Measurements from ENCODE around the gene SLC36A2.

Gene SLC36A2

GRCh38 chr5:151381899-151382298, 34.5 kb upstream of the SLC36A2 start:
- TF ChIP-seq REST (IDR thresholded peaks at IDR 0.05; ENCODE audit: low read depth) = no peak
- TF ChIP-seq USF1 (IDR thresholded peaks at IDR 0.05) = no peak
- TF ChIP-seq NFIC (IDR thresholded peaks at IDR 0.05) = no peak
- no peak for TF ChIP-seq MAX (IDR thresholded peaks at IDR 0.05)

GRCh38 chr5:151378616-151379015, 31.3 kb upstream of the SLC36A2 start:
- TF ChIP-seq EGR1 (IDR thresholded peaks at IDR 0.05) (no peak), YY1 (IDR thresholded peaks at IDR 0.05; ENCODE audit: low read depth) (no peak), TCF12 (IDR thresholded peaks at IDR 0.05; ENCODE audit: low read depth) (no peak), TAF1 (IDR thresholded peaks at IDR 0.05; ENCODE audit: low read depth) (no peak), EP300 (IDR thresholded peaks at IDR 0.05; ENCODE audit: borderline replicate concordance) (no peak), TEAD4 (IDR thresholded peaks at IDR 0.05) (no peak), CREB1 (IDR thresholded peaks at IDR 0.05; ENCODE audit: low read depth) (no peak), FOXM1 (IDR thresholded peaks at IDR 0.05; ENCODE audit: borderline replicate concordance, low read depth) (no peak), USF1 (IDR thresholded peaks at IDR 0.05) (no peak)

- TF ChIP-seq EGR1 (IDR thresholded peaks at IDR 0.05) (no peak), ZBTB7A (IDR thresholded peaks at IDR 0.05; ENCODE audit: low read depth) (no peak), USF1 (IDR thresholded peaks at IDR 0.05) (no peak), TAF1 (IDR thresholded peaks at IDR 0.05; ENCODE audit: low read depth) (no peak), RAD21 (IDR thresholded peaks at IDR 0.05; ENCODE audit: low read depth) (no peak), TEAD4 (IDR thresholded peaks at IDR 0.05) (no peak), FOXM1 (IDR thresholded peaks at IDR 0.05; ENCODE audit: borderline replicate concordance, low read depth) (no peak), CEBPB (IDR thresholded peaks at IDR 0.05) (no peak)
Measured at GRCh38 chr5:151374539-151374938, 27.2 kb upstream of the SLC36A2 start.

GRCh38 chr5:151363673-151364072, 16.3 kb upstream of the SLC36A2 start:
- no peak for TF ChIP-seq TCF12 (IDR thresholded peaks at IDR 0.05; ENCODE audit: low read depth)

GRCh38 chr5:151362970-151363369, 15.6 kb upstream of the SLC36A2 start:
- TF ChIP-seq REST (IDR thresholded peaks at IDR 0.05; ENCODE audit: low read depth) (no peak), NFIC (IDR thresholded peaks at IDR 0.05) (no peak), ZBTB7A (IDR thresholded peaks at IDR 0.05; ENCODE audit: low read depth) (no peak), RAD21 (IDR thresholded peaks at IDR 0.05; ENCODE audit: low read depth) (no peak), TEAD4 (IDR thresholded peaks at IDR 0.05) (no peak), MAX (IDR thresholded peaks at IDR 0.05) (no peak), TCF12 (IDR thresholded peaks at IDR 0.05; ENCODE audit: low read depth) (no peak), EP300 (IDR thresholded peaks at IDR 0.05; ENCODE audit: borderline replicate concordance) (no peak), FOXM1 (IDR thresholded peaks at IDR 0.05; ENCODE audit: borderline replicate concordance, low read depth) (no peak), EGR1 (IDR thresholded peaks at IDR 0.05) (no peak), TAF1 (IDR thresholded peaks at IDR 0.05; ENCODE audit: low read depth) (no peak), USF1 (IDR thresholded peaks at IDR 0.05) (no peak), CREB1 (IDR thresholded peaks at IDR 0.05; ENCODE audit: low read depth) (no peak), CEBPB (IDR thresholded peaks at IDR 0.05) (no peak), YY1 (IDR thresholded peaks at IDR 0.05; ENCODE audit: low read depth) (no peak)

GRCh38 chr5:151359391-151359790, 12.0 kb upstream of the SLC36A2 start:
- no peak for TF ChIP-seq CEBPB (IDR thresholded peaks at IDR 0.05)
- no peak for TF ChIP-seq FOXM1 (IDR thresholded peaks at IDR 0.05; ENCODE audit: borderline replicate concordance, low read depth)
- no peak for TF ChIP-seq TAF1 (IDR thresholded peaks at IDR 0.05; ENCODE audit: low read depth)
- no peak for TF ChIP-seq EP300 (IDR thresholded peaks at IDR 0.05; ENCODE audit: borderline replicate concordance)
- TF ChIP-seq MAX (IDR thresholded peaks at IDR 0.05) = no peak
- TF ChIP-seq RAD21 (IDR thresholded peaks at IDR 0.05; ENCODE audit: low read depth) = no peak
- no peak for TF ChIP-seq CREB1 (IDR thresholded peaks at IDR 0.05; ENCODE audit: low read depth)
